ENCODE results near the gene TRMT11.

DNA sequence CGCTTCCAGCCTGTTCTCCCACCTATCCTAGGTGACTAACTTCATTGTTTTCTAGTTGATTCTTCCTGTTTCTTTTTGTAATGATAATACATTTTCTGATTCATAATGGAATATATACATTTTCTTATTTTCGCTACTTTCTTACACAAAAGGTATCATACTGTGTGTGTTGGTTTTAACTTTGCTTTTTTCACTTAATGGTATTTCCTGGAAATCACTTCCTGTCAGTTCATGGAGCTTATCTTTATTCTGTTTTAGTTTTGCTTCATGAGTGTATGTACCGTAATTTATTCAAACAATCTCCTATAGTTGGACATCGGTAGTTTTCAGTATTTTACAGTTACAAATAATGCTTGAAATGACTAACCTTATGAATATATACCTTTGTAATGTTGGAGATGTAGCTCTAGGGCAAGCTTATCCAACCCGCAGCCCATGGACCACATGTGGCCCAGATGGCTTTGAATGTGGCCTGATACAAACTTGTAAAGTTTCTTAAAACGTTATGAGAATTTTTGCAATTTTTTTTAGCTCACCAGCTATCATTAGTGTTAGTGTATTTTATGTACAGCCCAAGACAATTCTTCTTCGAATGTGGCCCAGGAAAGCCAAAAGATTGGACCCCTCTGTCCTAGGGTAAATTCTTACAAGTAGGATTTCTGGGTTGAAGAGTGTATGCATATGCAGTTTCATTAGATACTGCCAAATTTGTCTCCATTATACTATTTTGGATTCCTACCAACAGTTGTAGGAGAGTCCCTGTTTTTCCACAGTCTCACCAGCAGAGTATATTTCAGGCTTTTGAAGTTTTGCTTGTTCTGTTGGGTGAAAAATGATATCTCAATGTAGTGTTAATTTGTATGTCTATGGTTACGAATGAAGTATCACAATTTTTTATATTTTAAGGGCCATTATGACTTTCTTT lies 16.7 kb downstream of the TRMT11 start:
- TF ChIP-seq, protein P1, sequence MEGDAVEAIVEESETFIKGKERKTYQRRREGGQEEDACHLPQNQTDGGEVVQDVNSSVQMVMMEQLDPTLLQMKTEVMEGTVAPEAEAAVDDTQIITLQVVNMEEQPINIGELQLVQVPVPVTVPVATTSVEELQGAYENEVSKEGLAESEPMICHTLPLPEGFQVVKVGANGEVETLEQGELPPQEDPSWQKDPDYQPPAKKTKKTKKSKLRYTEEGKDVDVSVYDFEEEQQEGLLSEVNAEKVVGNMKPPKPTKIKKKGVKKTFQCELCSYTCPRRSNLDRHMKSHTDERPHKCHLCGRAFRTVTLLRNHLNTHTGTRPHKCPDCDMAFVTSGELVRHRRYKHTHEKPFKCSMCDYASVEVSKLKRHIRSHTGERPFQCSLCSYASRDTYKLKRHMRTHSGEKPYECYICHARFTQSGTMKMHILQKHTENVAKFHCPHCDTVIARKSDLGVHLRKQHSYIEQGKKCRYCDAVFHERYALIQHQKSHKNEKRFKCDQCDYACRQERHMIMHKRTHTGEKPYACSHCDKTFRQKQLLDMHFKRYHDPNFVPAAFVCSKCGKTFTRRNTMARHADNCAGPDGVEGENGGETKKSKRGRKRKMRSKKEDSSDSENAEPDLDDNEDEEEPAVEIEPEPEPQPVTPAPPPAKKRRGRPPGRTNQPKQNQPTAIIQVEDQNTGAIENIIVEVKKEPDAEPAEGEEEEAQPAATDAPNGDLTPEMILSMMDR (optimal IDR thresholded peaks at IDR 0.05 in 1 of 3, IDR thresholded peaks at IDR 0.05 in 1 of 3, conservative IDR thresholded peaks at IDR 0.05 in 1 of 3; ENCODE audit: extremely low read depth in 1 of 3, insufficient read depth in 2 of 3, low read length in 3 of 3) = no peak
- no peak for TF ChIP-seq EZH2 (IDR thresholded peaks at IDR 0.05; ENCODE audit: low read length)
